ENCODE results near the gene TNFRSF1B.

Gene TNFRSF1B

DNA sequence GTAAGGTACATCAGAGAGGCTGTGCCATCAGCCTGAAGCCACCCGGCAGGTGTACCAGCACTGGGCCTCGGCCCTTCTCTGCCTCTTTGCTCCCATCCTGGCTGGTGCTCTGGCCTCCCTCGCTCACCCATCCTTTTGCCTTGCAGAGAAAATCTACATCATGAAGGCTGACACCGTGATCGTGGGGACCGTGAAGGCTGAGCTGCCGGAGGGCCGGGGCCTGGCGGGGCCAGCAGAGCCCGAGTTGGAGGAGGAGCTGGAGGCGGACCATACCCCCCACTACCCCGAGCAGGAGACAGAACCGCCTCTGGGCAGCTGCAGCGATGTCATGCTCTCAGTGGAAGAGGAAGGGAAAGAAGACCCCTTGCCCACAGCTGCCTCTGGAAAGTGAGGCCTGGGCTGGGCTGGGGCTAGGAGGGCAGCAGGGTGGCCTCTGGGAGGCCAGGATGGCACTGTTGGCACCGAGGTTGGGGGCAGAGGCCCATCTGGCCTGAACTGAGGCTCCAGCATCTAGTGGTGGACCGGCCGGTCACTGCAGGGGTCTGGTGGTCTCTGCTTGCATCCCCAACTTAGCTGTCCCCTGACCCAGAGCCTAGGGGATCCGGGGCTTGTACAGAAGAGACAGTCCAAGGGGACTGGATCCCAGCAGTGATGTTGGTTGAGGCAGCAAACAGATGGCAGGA, 24.5 kb upstream of the TNFRSF1B start:
- DNase-seq, result no peak

DNA sequence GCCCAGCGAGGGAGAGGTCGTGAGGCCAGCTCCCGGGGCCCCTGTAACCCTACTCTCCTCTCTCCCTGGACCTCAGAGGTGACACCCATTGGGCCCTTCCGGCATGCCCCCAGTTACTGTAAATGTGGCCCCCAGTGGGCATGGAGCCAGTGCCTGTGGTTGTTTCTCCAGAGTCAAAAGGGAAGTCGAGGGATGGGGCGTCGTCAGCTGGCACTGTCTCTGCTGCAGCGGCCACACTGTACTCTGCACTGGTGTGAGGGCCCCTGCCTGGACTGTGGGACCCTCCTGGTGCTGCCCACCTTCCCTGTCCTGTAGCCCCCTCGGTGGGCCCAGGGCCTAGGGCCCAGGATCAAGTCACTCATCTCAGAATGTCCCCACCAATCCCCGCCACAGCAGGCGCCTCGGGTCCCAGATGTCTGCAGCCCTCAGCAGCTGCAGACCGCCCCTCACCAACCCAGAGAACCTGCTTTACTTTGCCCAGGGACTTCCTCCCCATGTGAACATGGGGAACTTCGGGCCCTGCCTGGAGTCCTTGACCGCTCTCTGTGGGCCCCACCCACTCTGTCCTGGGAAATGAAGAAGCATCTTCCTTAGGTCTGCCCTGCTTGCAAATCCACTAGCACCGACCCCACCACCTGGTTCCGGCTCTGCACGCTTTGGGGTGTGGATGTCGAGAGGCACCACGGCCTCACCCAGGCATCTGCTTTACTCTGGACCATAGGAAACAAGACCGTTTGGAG, 23.7 kb upstream of the TNFRSF1B start:
- no peak for DNase-seq

DNA sequence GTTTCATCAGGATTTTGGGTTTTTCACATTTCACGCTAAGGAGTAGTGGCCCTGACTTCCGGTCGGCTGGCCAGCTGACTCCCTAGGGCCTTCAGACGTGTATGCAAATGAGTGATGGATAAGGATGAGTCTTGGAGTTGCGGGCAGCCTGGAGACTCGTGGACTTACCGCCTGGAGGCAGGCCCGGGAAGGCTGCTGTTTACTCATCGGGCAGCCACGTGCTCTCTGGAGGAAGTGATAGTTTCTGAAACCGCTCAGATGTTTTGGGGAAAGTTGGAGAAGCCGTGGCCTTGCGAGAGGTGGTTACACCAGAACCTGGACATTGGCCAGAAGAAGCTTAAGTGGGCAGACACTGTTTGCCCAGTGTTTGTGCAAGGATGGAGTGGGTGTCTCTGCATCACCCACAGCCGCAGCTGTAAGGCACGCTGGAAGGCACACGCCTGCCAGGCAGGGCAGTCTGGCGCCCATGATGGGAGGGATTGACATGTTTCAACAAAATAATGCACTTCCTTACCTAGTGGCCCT, 23.1 kb upstream of the TNFRSF1B start:
- no peak for DNase-seq

DNA sequence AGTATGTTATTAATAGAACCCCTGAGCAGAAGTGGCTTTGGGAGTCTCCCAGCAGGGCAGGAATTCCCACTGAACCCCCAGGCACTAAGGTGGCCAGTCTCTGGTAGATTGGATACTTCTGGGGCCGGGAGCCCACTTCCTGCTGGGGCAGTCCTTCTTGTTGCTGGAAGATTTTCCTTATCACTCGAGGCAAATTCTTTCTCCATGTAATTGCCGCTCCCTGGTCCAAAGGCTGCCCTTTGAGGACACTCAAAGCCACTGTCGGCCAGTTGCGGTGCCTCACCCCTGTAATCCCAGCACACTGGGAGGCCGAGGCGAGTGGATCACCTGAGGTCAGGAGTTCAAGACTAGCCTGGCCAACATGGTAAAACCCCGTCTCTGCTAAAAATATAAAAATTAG, 22.6 kb upstream of the TNFRSF1B start:
- DNase-seq, result no peak

DNA sequence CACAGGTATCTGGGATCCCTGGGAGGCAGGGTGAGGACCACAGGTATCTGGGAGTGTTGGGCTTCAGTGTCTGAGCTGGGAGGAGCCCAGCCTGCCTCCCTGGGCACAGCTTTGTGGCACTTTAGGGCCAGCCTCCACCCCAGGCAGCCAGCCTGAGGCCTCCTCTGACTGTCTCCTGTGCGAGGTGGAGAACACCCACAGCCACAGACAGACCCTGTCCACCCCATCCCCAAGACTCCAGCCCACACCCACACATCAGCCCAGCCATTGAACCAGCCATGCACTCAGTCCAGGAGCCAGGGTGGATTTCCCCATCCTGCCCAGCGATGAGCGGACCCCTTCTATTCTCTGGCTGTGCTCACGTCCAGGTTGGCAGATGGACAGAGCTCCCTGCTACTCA, 21.8 kb upstream of the TNFRSF1B start:
- DNase-seq, result no peak

DNA sequence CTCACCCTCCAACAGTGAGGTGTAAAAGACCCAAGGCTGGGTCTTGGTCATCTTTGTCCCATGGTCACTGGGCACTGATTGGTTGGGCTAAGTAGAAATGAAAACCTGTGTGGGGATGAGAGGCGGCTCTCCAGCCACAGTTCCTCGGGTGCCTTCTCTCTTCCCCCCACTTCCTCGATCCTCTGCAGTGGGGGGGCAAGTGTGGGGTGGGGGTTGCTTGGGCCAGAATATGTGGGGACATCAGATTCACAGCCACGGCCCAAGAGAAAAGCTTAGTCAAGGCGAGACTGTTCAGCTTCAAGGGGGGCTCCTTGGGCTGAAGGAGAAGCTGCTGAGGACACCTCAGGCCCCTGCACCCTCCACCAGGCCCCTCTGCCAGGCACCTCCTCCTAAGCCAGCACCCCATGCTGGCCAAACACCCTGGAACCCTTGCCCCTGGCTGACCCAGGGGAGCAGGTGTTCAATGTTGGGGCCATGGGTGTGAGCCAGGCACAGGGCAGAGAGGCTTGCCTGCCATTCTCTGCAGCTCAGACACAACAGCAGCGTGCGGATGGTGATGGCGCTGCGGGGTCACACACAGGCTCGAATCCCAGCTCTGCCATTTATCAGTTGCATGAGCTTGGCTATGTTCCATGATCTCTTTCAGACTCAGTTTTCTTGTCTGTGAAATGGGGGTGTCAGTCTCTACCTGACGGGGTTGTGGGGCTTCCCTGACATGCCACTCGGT, 21.0 kb upstream of the TNFRSF1B start:
- no peak for DNase-seq

DNA sequence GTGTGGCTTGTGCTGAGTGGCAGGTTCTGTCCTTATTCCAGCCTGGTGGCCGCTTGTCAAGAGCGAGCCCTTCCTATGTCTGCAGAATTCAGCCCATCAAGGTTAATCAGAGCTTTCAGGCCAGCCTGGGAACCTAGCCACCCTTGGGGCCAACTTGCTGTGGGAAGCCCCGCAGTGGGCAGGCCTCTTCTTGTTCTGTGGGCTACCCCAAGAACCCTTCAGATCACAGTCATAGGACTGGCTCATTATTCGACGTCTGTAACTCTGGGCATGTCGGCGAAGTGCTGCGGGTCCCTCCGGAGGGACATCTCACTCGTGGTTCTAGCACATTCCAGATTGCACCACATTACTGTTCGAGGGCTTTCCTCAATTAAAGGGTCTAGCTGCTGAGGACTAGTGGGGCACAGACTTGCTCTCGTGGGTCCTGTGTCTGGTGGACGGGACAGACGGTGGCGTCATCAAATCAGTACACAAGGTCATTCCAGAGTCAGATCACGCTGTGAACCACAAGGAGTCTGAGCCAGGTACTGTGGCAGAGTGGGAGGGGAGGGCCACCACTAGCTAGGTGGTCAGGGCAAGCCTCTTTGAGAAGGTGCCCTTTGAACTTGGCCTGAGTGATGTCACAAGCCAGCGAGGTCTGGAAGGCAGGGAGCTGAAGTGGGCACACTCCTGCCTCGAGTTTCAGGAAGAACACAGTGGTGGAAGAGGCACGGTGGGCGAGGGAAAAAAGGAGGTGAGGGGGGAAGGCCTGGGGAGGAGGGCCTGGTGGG, 20.3 kb upstream of the TNFRSF1B start:
- DNase-seq, result no peak

DNA sequence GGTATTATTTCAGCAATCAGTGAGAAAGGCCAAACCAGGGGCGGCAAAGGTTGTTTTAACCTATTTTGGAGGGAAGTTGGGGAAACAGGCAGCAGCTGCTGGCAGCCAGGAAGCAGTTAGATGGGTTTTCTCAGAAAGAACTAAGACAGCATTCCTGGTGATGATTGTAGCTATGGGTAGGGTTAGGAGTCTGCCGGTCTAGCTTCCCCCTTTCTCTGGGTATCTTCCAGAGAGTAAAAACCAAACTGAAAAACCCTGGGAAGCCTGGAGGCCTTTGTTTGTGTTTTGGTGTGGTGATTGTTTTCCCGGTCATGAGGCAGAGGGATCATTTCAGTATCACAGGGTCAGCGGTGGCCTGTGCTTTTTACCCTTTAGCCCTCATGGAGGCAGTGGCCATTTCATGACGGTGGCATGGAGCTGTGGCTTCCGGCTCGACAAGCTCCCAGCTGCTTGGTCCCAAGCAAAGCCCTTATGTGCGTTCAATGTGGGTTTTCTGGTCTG, 19.5 kb upstream of the TNFRSF1B start:
- no peak for DNase-seq

DNA sequence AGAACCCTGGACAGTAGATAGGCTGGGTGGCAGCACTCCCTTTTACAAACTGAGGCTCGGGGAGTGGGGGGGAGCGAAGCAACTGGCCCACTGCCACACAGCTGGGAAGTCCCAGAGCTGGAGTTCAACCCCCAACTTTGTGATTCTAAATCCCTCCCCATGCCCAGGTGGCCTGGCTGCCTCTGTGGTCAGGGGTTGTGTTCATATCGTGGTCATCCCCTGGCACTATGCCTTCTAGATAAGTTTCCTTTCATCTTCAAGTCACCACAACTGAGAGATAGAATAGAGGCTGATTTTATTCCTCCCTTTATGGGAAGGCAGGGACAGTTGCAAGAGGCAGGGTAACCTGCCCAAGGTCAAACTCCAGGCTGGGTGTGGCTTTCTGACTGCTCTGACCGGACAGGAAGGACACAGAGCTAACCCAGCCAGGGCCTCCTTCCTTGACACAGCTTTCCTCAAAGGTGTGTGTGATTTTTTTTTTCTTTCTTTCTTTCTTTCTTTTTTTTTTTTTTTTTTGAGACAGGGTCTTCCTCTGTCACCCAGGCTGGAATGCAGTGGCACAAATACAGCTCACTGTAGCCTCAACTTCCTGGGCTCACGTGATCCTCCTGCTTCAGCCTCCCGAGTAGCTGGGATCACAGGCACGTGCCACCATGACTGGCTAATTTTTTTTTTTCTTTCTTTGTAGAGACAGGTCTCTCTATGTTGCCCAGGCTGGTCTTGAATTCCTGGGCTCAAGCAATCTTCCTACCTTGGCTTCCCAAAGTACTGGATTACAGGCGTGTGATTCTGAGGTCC, 18.4 kb upstream of the TNFRSF1B start:
- no peak for DNase-seq

DNA sequence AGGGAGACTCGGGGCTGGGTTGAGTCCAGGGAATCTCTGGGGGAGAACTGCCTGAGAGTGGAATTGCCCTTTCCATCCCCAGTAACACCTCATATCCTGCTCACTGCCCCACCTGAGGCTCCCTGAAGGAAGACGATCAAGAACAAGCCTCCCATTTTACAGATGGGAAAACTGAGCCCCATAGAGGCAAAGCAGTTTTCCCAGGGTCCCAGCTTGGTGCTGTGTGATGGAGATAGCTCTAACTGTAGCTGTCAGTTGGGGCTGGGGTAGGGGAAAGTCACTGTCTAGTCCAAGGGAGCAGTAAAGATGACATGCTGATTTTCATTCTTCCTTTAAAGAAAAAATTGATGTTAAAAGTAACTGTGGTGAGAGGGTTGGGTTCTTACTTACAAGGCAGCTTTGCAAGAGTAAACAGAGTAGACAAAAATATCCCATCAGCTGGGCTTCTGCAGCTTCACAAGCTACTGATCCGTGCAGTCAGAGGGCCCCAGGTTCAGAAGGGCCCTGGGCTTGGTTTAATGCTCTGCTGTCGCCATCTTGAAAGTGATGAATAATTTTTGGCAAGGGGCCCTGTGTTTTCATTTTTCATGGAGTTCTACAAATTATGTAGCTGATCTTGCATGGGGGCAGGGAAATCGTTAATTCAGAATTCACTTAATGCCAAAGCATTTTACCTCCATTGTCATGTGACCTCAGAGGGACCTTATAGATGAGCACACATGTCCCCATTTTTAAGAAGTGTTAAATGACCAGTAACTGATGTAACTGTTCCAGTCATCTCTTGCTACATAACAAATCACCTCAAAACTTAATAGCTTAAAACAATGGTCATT, 17.6 kb upstream of the TNFRSF1B start:
- no peak for DNase-seq

DNA sequence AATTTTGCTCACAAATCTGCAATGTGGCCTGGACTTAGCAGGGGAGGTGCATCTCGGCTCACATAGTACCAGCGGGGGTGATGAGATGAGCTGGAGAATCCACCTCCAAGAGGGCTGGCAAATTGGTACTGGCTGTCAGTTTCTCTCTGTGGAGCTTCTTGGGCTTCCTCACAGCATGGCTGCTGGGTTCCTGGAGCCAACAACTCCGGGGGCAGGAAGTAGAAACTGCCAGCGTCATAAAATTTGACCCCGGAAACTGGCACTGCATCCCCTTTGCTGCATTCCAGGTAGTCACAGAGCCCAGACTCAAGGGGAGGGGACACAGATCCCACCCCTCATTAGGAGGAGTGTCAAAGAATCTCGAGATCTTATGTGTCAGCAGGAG, 17.0 kb upstream of the TNFRSF1B start:
- no peak for DNase-seq

DNA sequence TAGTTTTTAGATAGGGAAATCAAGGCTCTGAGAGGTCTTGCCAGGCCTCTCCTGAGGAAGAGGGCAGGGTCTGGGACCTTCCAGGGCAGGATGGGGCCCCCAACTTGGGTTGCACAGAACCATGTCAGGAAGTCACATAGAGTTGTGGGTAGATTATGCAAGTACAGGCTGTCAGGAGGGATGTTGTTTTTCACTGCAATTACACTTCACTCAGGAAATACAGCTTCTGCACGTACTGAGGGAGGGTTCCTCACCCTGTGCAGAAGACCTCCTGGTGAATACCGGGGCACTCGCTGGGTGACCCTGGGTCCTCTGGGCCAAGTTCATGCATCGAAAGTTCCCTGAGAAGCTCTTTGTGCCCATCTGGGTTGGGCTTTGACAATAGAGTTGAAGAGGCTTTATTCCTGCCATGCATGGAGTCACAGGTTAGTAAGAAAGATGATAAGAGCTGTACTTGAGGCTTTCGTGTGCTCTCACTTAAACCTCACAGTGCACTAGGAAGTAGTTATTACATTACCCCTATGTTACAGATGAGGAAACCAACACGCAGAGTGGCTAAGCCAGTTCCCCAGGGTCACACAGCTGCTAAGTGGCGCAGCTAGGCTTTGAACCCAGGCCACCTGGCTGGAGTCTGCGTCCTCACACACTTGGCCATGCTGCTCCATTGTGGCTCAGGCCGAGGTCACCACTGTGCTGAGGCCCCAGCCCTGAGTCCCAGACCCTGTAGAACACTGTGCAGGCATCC, 16.2 kb upstream of the TNFRSF1B start:
- DNase-seq, result peak; percentile 61

DNA sequence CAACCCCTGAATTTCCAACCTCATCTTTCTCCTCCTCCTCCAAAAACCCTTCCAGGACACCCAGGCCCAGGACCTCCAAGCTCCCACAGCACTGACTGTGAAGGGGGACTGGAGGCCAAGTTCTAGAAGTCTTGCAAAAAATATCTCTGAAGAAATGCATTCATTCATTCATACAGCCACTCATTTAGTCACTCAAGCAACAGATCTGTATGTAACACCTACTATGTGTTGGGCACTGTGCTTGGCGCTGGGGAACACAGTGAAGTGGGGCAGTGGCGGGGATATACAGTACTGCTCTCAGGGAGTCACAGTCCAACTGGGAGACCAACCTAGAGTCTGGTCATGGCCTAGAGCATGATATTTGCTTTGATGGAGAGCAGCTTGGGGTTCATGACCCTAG, 15.3 kb upstream of the TNFRSF1B start:
- DNase-seq, result no peak

DNA sequence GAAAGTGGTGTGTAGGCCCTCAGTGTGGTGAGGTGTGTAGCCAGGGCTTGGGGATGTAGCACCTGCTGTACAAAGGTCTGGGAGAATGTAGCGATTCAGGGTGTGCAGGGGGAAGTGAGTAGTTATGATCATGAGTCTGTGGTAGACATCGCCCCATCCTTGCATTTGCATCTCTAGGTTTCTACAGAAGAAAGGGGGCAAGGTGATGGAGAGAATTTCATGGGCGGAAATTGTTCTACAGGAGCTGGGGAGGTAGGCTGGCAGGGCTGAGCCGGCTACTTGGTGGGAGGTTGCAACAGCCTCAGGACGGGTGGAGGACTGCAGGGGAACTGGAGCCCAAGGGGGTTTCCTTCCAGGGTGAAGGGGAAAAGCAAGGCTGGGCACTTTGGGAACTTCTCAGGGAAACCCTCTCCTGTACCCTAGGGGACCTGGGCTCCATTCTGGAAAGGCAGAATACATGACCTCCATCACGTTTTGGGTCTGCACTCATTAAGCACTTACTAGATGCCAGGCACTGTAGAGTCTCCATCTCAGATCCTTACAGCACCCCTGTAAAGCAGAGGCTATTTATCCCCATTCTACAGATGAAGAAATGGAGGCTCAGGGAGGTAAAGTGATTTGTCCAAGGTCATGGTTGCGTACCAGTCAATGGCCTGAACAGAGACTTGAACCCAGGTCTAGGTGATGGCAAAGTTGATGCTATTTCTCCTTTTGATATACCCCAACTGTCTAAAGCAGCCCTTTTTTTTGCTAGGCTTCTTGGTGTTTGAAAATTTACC, 14.5 kb upstream of the TNFRSF1B start:
- DNase-seq, result no peak

DNA sequence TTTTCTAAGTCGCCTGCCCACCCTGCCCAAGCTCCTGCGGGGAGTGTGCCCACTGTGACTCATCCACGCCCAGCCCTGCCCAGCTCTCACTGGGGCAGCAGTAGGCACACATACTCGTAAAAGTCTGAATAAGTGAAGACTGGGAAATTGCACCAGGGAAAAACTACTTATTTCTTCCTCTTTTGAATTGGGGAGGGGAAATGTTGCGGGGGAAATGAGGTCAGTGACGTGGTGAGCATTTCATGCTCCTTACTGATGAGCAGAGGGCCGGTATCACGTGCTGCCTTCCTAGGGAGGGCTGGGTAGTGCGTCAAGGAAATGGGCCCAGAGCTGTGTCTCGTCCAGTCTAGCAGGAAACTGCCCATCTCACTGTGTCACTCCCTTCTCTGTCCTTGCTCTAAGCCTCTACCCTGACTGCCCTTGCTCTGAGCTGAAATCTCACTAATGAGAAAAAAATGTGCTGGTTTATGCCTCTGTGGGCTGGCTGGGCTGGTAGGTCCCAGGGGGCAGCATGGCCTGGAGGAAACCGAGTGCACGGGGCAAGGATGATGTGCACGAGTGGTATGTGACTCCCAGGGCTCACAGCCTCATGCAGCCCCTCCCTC, 13.5 kb upstream of the TNFRSF1B start:
- DNase-seq, result peak; percentile 67

DNA sequence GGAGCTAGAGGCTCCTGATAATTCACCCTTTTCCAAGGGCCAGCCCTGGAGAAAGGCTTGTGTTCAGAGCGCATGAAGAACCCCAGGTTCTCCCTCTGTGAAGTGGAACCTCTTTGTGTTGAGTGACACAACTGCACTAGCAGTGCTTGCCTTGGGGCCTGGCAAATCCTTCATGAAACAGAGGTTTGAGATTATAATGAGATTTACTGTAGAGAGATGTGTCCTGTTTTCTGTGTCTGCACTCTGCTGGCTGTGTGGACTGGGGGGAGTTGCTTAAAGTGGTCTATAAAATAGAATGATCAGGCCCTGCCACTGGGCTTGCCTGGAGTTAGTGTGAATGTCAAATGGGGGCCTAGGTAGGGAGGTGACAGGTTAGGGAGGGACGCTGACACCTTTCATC, 11.5 kb upstream of the TNFRSF1B start:
- no peak for DNase-seq

DNA sequence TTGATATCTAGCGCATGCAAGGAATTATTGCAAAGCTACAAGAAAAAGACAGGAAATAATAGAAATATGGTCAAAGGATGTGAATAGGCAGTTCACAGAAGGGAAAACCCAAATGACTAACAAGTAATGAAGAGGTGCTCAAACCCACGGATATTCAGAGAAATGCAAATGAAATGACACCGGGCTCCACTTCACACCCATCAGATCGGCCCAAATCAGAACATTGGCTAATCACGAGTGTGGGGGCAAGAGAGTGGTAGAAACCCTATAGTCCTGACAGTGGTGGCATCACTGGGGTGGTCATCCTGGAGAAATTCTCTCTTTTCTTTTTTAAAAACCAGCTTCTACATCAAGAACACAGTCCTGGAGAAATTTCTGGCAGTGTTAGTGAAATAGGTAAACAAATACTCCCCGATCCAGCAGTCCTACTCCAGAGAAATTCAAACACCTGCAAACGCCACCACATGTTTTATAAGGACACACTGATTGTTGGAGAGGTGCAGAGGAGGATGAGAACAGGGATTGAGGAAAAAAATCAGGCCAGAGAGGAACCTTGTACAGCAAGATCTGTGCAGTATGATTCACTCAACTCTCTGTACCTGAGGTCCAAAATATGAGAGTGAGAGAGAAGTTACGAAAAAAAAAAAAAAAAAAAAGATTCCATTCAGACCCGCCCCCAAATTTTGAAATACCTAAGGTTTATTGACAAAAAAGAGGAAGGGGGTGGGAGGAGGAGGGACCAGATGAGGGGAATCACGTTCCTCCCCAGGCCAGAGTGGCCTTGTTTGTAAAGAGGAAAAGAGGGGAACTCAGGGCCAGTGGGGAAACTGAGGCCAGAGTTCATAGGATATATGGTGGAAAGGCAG, 9.2 kb upstream of the TNFRSF1B start:
- peak; percentile 68 for DNase-seq
